Astrocyte (in vitro differentiated cells and primary cell): ENCODE results near the gene RTRAF. TPM values are rescaled to one million over a fixed set of nuclear protein-coding genes. Genes with fewer than 3 reads are reported as not detected.

Source experiments
- DNase-seq: peaks from one replicate; pipeline ENCODE4 v3.0.0-alpha.2; 2010; ENCODE audit warnings: low read depth
- FAIRE-seq: peaks from 2 replicates; lab custom pipeline; 2011; peaks lifted over from hg19 to GRCh38; lab: Jason Lieb, UNC
- H2AFZ ChIP-seq: 2 replicates; pipeline ENCODE4 v1.6.0; 2012; ENCODE audit warnings: low read depth, low read length, inconsistent platforms
- H3K27ac ChIP-seq: 2 replicates; pipeline ENCODE4 v1.5.1; 2011; ENCODE audit warnings: low read depth, low read length, inconsistent platforms
- H3K27me3 ChIP-seq: 2 replicates; pipeline ENCODE4 v1.6.0; 2011; ENCODE audit warnings: low read length, inconsistent platforms; ENCODE audit not compliant: insufficient read depth
- H3K36me3 ChIP-seq: 2 replicates; pipeline ENCODE4 v1.5.1; 2011; ENCODE audit warnings: low read length, inconsistent platforms; ENCODE audit not compliant: insufficient read depth
- H3K4me1 ChIP-seq: 2 replicates; pipeline ENCODE4 v1.5.1; 2011; ENCODE audit warnings: low read length, inconsistent platforms; ENCODE audit not compliant: insufficient read depth
- H3K4me2 ChIP-seq: 2 replicates; pipeline ENCODE4 v1.6.0; 2012; ENCODE audit warnings: low read length, inconsistent platforms
- H3K4me3 ChIP-seq: 2 replicates; pipeline ENCODE4 v1.5.1; 2011; ENCODE audit warnings: low read depth, mild to moderate bottlenecking, low read length, inconsistent platforms; ENCODE audit not compliant: insufficient read depth
- H3K79me2 ChIP-seq: 2 replicates; pipeline ENCODE4 v1.6.0; 2012; ENCODE audit warnings: mild to moderate bottlenecking, low read length, inconsistent platforms; ENCODE audit not compliant: insufficient read depth
- H3K9ac ChIP-seq: 2 replicates; pipeline ENCODE4 v1.6.0; 2012; ENCODE audit warnings: mild to moderate bottlenecking, low read length, inconsistent platforms
- H3K9me3 ChIP-seq: 2 replicates; pipeline ENCODE4 v1.5.1; 2012; ENCODE audit warnings: low read depth, mild to moderate bottlenecking, low read length, inconsistent platforms; ENCODE audit not compliant: insufficient read depth
- H4K20me1 ChIP-seq: 2 replicates; pipeline ENCODE4 v1.6.0; 2012; ENCODE audit warnings: low read length, inconsistent platforms; ENCODE audit not compliant: insufficient read depth
- H3K27ac Mint-ChIP-seq: one replicate; pipeline ENCODE4 v1.8.0; 2021; ENCODE audit warnings: mild to moderate bottlenecking, mixed read lengths; ENCODE audit not compliant: unreplicated experiment
- H3K27me3 Mint-ChIP-seq: one replicate; pipeline ENCODE4 v1.8.0; 2021; ENCODE audit warnings: low read depth, mixed read lengths; ENCODE audit not compliant: unreplicated experiment
- H3K36me3 Mint-ChIP-seq: one replicate; pipeline ENCODE4 v1.8.0; 2021; ENCODE audit warnings: low read depth, mixed read lengths; ENCODE audit not compliant: unreplicated experiment
- H3K4me1 Mint-ChIP-seq: one replicate; pipeline ENCODE4 v1.8.0; 2021; ENCODE audit warnings: low read depth, mixed read lengths; ENCODE audit not compliant: unreplicated experiment
- H3K4me3 Mint-ChIP-seq: one replicate; pipeline ENCODE4 v1.8.0; 2021; ENCODE audit warnings: mild to moderate bottlenecking, moderate library complexity, mixed read lengths; ENCODE audit not compliant: unreplicated experiment
- H3K9me3 Mint-ChIP-seq: one replicate; pipeline ENCODE4 v1.8.0; 2021; ENCODE audit warnings: mild to moderate bottlenecking, mixed read lengths; ENCODE audit not compliant: unreplicated experiment
- CTCF ChIP-seq: IDR thresholded peaks from 2 replicates; pipeline ENCODE4 v1.5.1; 2011; ENCODE audit warnings: low read depth, mild to moderate bottlenecking, inconsistent platforms, low read length, moderate library complexity; ENCODE audit not compliant: insufficient read depth
- EZH2 ChIP-seq: IDR thresholded peaks from 2 replicates; pipeline ENCODE4 v1.6.1; 2012; ENCODE audit warnings: mild to moderate bottlenecking, low read length, inconsistent platforms; ENCODE audit not compliant: insufficient read depth
- total RNA-seq: library from RNA; stranded (reverse); gene quantifications from 2 replicates; pipeline ENCODE4 v1.2.1, GENCODE V29; 2021

Gene RTRAF
- total RNA-seq, 1 donor from 2014 or later, result 224 TPM

- FAIRE-seq (no peak), DNase-seq (peak; percentile 39)
- Histone ChIP-seq H4K20me1 (peaks cover 12% of the 10 kb centered on the region), H3K36me3 (peaks cover 84% of the 10 kb centered on the region), H3K9me3 (no peaks in the 10 kb centered on the region), H3K4me3 (no peak overlapping the region), H3K4me1 (no peaks in the 10 kb centered on the region), H3K27ac (no peak overlapping the region), H3K79me2 (peaks cover 16% of the 10 kb centered on the region), H2AFZ (no peak overlapping the region), H3K27me3 (no peaks in the 10 kb centered on the region), H3K9ac (no peak overlapping the region), H3K4me2 (no peak overlapping the region)
- Mint-ChIP-seq H3K27me3 (no peaks in the 10 kb centered on the region), H3K4me3 (no peak overlapping the region), H3K36me3 (peaks cover 18% of the 10 kb centered on the region), H3K27ac (no peak overlapping the region), H3K4me1 (no peaks in the 10 kb centered on the region), H3K9me3 (no peaks in the 10 kb centered on the region)
- no peak for TF ChIP-seq CTCF
- TF ChIP-seq EZH2, result no peak
Observed at GRCh38 chr14:52003324-52003723, 14.0 kb downstream of the RTRAF start.

- Mint-ChIP-seq H3K4me3 (no peak overlapping the region), H3K27ac (no peak overlapping the region), H3K27me3 (no peaks in the 10 kb centered on the region), H3K4me1 (no peaks in the 10 kb centered on the region), H3K36me3 (peaks cover 24% of the 10 kb centered on the region), H3K9me3 (no peaks in the 10 kb centered on the region)
- H3K9me3 ChIP-seq, result no peaks in the 10 kb centered on the region
- no peak overlapping the region for H3K4me3 ChIP-seq
- H2AFZ ChIP-seq, result no peak overlapping the region
- H3K27ac ChIP-seq, result no peak overlapping the region
- peaks cover 83% of the 10 kb centered on the region for H3K36me3 ChIP-seq
- H3K4me1 ChIP-seq, result no peaks in the 10 kb centered on the region
- peaks cover 13% of the 10 kb centered on the region for H4K20me1 ChIP-seq
- FAIRE-seq (no peak), DNase-seq (no peak)
- TF ChIP-seq EZH2, result no peak
- no peak for TF ChIP-seq CTCF
- H3K4me2 ChIP-seq, result no peak overlapping the region
- no peaks in the 10 kb centered on the region for H3K27me3 ChIP-seq
- H3K9ac ChIP-seq, result no peak overlapping the region
- peaks cover 11% of the 10 kb centered on the region for H3K79me2 ChIP-seq
Observed at GRCh38 chr14:52005625-52006024, 16.3 kb downstream of the RTRAF start.

GRCh38 chr14:52006361-52006760 lies 17.0 kb downstream of the RTRAF start:
- Mint-ChIP-seq H3K4me3 (no peak overlapping the region), H3K27ac (no peak overlapping the region), H3K9me3 (no peaks in the 10 kb centered on the region), H3K36me3 (peaks cover 24% of the 10 kb centered on the region), H3K4me1 (no peaks in the 10 kb centered on the region), H3K27me3 (no peaks in the 10 kb centered on the region)
- Histone ChIP-seq H3K4me1 (no peaks in the 10 kb centered on the region), H3K36me3 (peaks cover 84% of the 10 kb centered on the region), H3K27me3 (no peaks in the 10 kb centered on the region), H3K4me3 (no peak overlapping the region), H3K4me2 (no peak overlapping the region), H2AFZ (no peak overlapping the region), H3K79me2 (peaks cover 11% of the 10 kb centered on the region), H4K20me1 (peaks cover 13% of the 10 kb centered on the region), H3K27ac (no peak overlapping the region), H3K9ac (no peak overlapping the region), H3K9me3 (no peaks in the 10 kb centered on the region)
- no peak for TF ChIP-seq EZH2
- TF ChIP-seq CTCF, result no peak
- no peak for FAIRE-seq
- no peak for DNase-seq
